Thyroid gland (tissue), 4 donors: ENCODE results near the gene BUD23.

Experiments used
- CTCF ChIP-seq, 6 experiments: fragments of 200-600 bp in 3 of 6; fragments of 450-650 bp in 3 of 6; sonication (generic) in 3 of 6; IDR thresholded peaks; one replicate each; pipeline ENCODE4 v1.5.1; 2016 to 2019; ENCODE audit warnings: antibody characterized with exemption in 6 of 6, mild to moderate bottlenecking in 2 of 6, inconsistent platforms in 1 of 6, moderate library complexity in 1 of 6
- POLR2A ChIP-seq, 2 donors: fragments of 450-650 bp; IDR thresholded peaks; one replicate each; pipeline ENCODE4 v1.6.1; 2017; ENCODE audit warnings: antibody characterized with exemption in 2 of 2, mild to moderate bottlenecking in 2 of 2, moderate library complexity in 1 of 2

- TF ChIP-seq CTCF (IDR thresholded peaks at IDR 0.05) (no peak), POLR2A (IDR thresholded peaks at IDR 0.05) (no peak)
These were observed 49.0 kb downstream of the BUD23 start for GRCh38 chr7:73732397-73732796.
